Upper lobe of left lung (tissue), 6 donors: ENCODE results near the gene KCTD14. TPM values are rescaled to one million over a fixed set of nuclear protein-coding genes. Genes with fewer than 3 reads are reported as not detected.
"Not testable (repeated sequence)": the region's sequence is repeated elsewhere in the genome, so short reads cannot be mapped to it uniquely, and the experiment has no call there.

Experiments used
- ATAC-seq, 2 donors: fragments of 200-7000 bp; cut with Tn5 transposase; one replicate each; pipeline ENCODE4 v1.9.1; 2022; ENCODE audit warnings: mild to moderate bottlenecking in 2 of 2, moderate library complexity in 2 of 2; ENCODE audit not compliant: low FRiP score in 2 of 2
- DNase-seq, 2 donors: peaks; one replicate each; pipeline ENCODE4 v3.0.0-alpha.2; 2019 to 2020
- H3K27ac ChIP-seq, 4 donors: fragments of 200-600 bp; sonication (generic); one replicate each; pipeline ENCODE4 v1.5.1; 2016 to 2019
- H3K27me3 ChIP-seq, 4 donors: fragments of 200-600 bp; sonication (generic); one replicate each; pipeline ENCODE4 v1.5.1; 2017 to 2019
- H3K36me3 ChIP-seq, 4 donors: fragments of 200-600 bp; sonication (generic); one replicate each; pipeline ENCODE4 v1.5.1; 2016 to 2019
- H3K4me1 ChIP-seq, 4 donors: fragments of 200-600 bp; sonication (generic); one replicate each; pipeline ENCODE4 v1.5.1; 2018 to 2019
- H3K4me3 ChIP-seq, 4 donors: fragments of 200-600 bp; sonication (generic); one replicate each; pipeline ENCODE4 v1.5.1; 2017 to 2019; ENCODE audit warnings: mild to moderate bottlenecking in 2 of 4, moderate library complexity in 1 of 4
- H3K9me3 ChIP-seq, 4 donors: fragments of 200-600 bp; sonication (generic); one replicate each; pipeline ENCODE4 v1.5.1; 2018 to 2019
- CTCF ChIP-seq, 6 experiments: fragments of 450-650 bp in 4 of 6; fragments of 200-600 bp in 2 of 6; sonication (generic) in 2 of 6; IDR thresholded peaks; one replicate each; pipeline ENCODE4 v1.5.1; 2016 to 2019; ENCODE audit warnings: antibody characterized with exemption in 6 of 6
- EP300 ChIP-seq, 4 donors: sonication (generic); formaldehyde crosslinking; IDR thresholded peaks; one replicate each; pipeline ENCODE4 v1.5.1; 2017; ENCODE audit warnings: antibody characterized with exemption in 4 of 4, control low read depth in 2 of 4
- POLR2A ChIP-seq, 4 donors: fragments of 450-650 bp; IDR thresholded peaks; one replicate each; pipeline ENCODE4 v1.5.1; 2016 to 2017; ENCODE audit warnings: antibody characterized with exemption in 4 of 4, mild to moderate bottlenecking in 2 of 4
- POLR2AphosphoS5 ChIP-seq, 2 donors: sonication (generic); formaldehyde crosslinking; IDR thresholded peaks; one replicate each; pipeline ENCODE4 v1.5.1; 2017; ENCODE audit warnings: antibody characterized with exemption in 2 of 2
- WGBS, 2 donors: methylation state at CpG; one replicate each; pipeline ENCODE4 v1.1.5; 2017 to 2018; 5-methylcytosine and 5-hydroxymethylcytosine counted together
- total RNA-seq, 6 donors: library from RNA; depleted of rRNA in 4 of 6; stranded (reverse); fragments of >200 nt in 4 of 6; gene quantifications; one replicate each; pipeline versions ENCODE4 v1.1.0 to v1.2.1, GENCODE V29; 2016 to 2021
- donor health status: DM: no; HTN: no; CAD: no; lungs with moderate emphysema.
- donor health status: DM: no; HTN: yes; CAD: no; lungs with severe emphysema.

KCTD14 gene
- total RNA-seq, 6 donors from 2014 or later: 10.3 to 28.6 (median 24.3) TPM

GRCh38 chr11:78061921-78062311 lies 38.8 kb upstream of the KCTD14 start:
- no peak overlapping the region for H3K4me3 ChIP-seq
- WGBS, 2 donors: 70 to 71% methylated on average over 4 of the region's 4 CpGs
- H3K27ac ChIP-seq: no peak overlapping the region
- TF ChIP-seq POLR2A (IDR thresholded peaks at IDR 0.05) (no peak), EP300 (IDR thresholded peaks at IDR 0.05) (no peak), CTCF (IDR thresholded peaks at IDR 0.05) (no peak), POLR2AphosphoS5 (IDR thresholded peaks at IDR 0.05) (no peak)
- H3K4me1 ChIP-seq: peaks cover 0 to 5% (median 2%) of the 10 kb centered on the region in 4 donors
- no peaks in the 10 kb centered on the region for H3K36me3 ChIP-seq
- H3K9me3 ChIP-seq: no peaks in the 10 kb centered on the region
- no peaks in the 10 kb centered on the region for H3K27me3 ChIP-seq
- DNase-seq: no peak
- ATAC-seq: peak in 1 of 2 donors; percentile 26

- no peaks in the 10 kb centered on the region for H3K9me3 ChIP-seq
- H3K4me1 ChIP-seq: peaks cover 0 to 5% (median 2%) of the 10 kb centered on the region in 4 donors
- TF ChIP-seq EP300 (IDR thresholded peaks at IDR 0.05) (no peak), POLR2AphosphoS5 (IDR thresholded peaks at IDR 0.05) (no peak), POLR2A (IDR thresholded peaks at IDR 0.05) (no peak), CTCF (IDR thresholded peaks at IDR 0.05) (no peak)
- ATAC-seq (no peak), DNase-seq (no peak)
- H3K36me3 ChIP-seq: no peaks in the 10 kb centered on the region
- peak overlapping the region in 1 of 4 donors; percentile 30 for H3K27ac ChIP-seq
- H3K4me3 ChIP-seq: no peak overlapping the region
- no peaks in the 10 kb centered on the region for H3K27me3 ChIP-seq
- WGBS, 2 donors: 59 to 63% methylated on average over 4 of the region's 4 CpGs
These were observed 38.2 kb upstream of the KCTD14 start for GRCh38 chr11:78061088-78061920.

- Histone ChIP-seq H3K4me3 (no peak overlapping the region), H3K4me1 (peaks cover 0 to 5% (median 2%) of the 10 kb centered on the region in 4 donors), H3K36me3 (no peaks in the 10 kb centered on the region), H3K27ac (no peak overlapping the region), H3K9me3 (no peaks in the 10 kb centered on the region), H3K27me3 (no peaks in the 10 kb centered on the region)
- WGBS, 2 donors: 94 to 95% methylated on average over 8 of the region's 8 CpGs
- TF ChIP-seq CTCF (IDR thresholded peaks at IDR 0.05) (no peak), EP300 (IDR thresholded peaks at IDR 0.05) (no peak), POLR2A (IDR thresholded peaks at IDR 0.05) (no peak), POLR2AphosphoS5 (IDR thresholded peaks at IDR 0.05) (no peak)
- DNase-seq (no peak), ATAC-seq (no peak)
These were observed 37.5 kb upstream of the KCTD14 start for GRCh38 chr11:78060533-78060932.

GRCh38 chr11:78059749-78060328 lies 36.8 kb upstream of the KCTD14 start:
- not testable (repeated sequence) for H3K27me3 ChIP-seq, ATAC-seq, H3K27ac ChIP-seq, H3K4me1 ChIP-seq, H3K36me3 ChIP-seq, H3K9me3 ChIP-seq, H3K4me3 ChIP-seq, DNase-seq
- 93 to 100% methylated on average over 9 of the region's 9 CpGs for whole genome bisulfite sequencing, 2 donors

- H3K36me3 ChIP-seq: no peaks in the 10 kb centered on the region
- H3K27me3 ChIP-seq: no peaks in the 10 kb centered on the region
- DNase-seq (no peak), ATAC-seq (peak in 1 of 2 donors; percentile 50)
- WGBS, 2 donors: 86 to 94% methylated on average over 9 to 10 of the region's 10 CpGs
- H3K27ac ChIP-seq: no peak overlapping the region
- H3K4me3 ChIP-seq: no peak overlapping the region
- TF ChIP-seq POLR2AphosphoS5 (IDR thresholded peaks at IDR 0.05) (no peak), POLR2A (IDR thresholded peaks at IDR 0.05) (no peak), CTCF (IDR thresholded peaks at IDR 0.05) (no peak), EP300 (IDR thresholded peaks at IDR 0.05) (no peak)
- H3K9me3 ChIP-seq: no peaks in the 10 kb centered on the region
- peaks cover 0 to 5% (median 2%) of the 10 kb centered on the region in 4 donors for H3K4me1 ChIP-seq
These were observed 34.5 kb upstream of the KCTD14 start for GRCh38 chr11:78057462-78058055.
